GM18868 (cell line): ENCODE data around the gene CEP170B.
"Not testable (repeated sequence)": the region's sequence is repeated elsewhere in the genome, so short reads cannot be mapped to it uniquely, and the experiment has no call there.

Source experiments
- ATAC-seq: cut with Tn5 transposase; IDR thresholded peaks from one replicate; pipeline ENCODE4 v1.9.1; 2021; ENCODE audit warnings: mild to moderate bottlenecking, moderate library complexity; ENCODE audit not compliant: unreplicated experiment

The CEP170B gene

GRCh38 chr14:104843442-104844305 is 21.4 kb upstream of the CEP170B start:
- no peak for ATAC-seq

- no peak for ATAC-seq
Measured at GRCh38 chr14:104844306-104845032, 20.6 kb upstream of the CEP170B start.

GRCh38 chr14:104845033-104845666 is 19.9 kb upstream of the CEP170B start:
- no peak for ATAC-seq

GRCh38 chr14:104845834-104846441 is 19.1 kb upstream of the CEP170B start:
- no peak for ATAC-seq

GRCh38 chr14:104852280-104852663 is 12.8 kb upstream of the CEP170B start:
- no peak for ATAC-seq

- ATAC-seq: no peak
Measured at GRCh38 chr14:104855532-104856090, 9.5 kb upstream of the CEP170B start.

- no peak for ATAC-seq
Measured at GRCh38 chr14:104856157-104856868, 8.8 kb upstream of the CEP170B start.

GRCh38 chr14:104856869-104857860 is 7.9 kb upstream of the CEP170B start:
- ATAC-seq: no peak

- ATAC-seq: not testable (repeated sequence)
Measured at GRCh38 chr14:104857931-104858330, 7.1 kb upstream of the CEP170B start.

GRCh38 chr14:104858811-104859426 is 6.1 kb upstream of the CEP170B start:
- ATAC-seq: no peak

GRCh38 chr14:104859900-104860299 is 5.2 kb upstream of the CEP170B start:
- ATAC-seq: no peak

- ATAC-seq: no peak
Measured at GRCh38 chr14:104860414-104860813, 4.7 kb upstream of the CEP170B start.

GRCh38 chr14:104863131-104863862 is 1.8 kb upstream of the CEP170B start:
- no peak for ATAC-seq

- ATAC-seq: no peak
Measured at GRCh38 chr14:104863923-104864266, 1.2 kb upstream of the CEP170B start.

GRCh38 chr14:104864267-104865080 is 594 bp upstream of the CEP170B start:
- no peak for ATAC-seq

GRCh38 chr14:104865631-104866441 is 768 bp downstream of the CEP170B start:
- ATAC-seq: no peak
